Measurements from ENCODE around the gene TPSB2.

GRCh38 chr16:1212616-1213194 is 17.3 kb downstream of the TPSB2 start:
- TF ChIP-seq POLR2AphosphoS5 (IDR thresholded peaks at IDR 0.05; ENCODE audit: low read depth) (no peak), CTCF (IDR thresholded peaks at IDR 0.05; ENCODE audit: insufficient read depth, low read length) (no peak)

All from HL-60 (cell line).